Esophagus (tissue), 2 donors: ENCODE results near the gene OR5K4. TPM values are rescaled to one million over a fixed set of nuclear protein-coding genes. Genes with fewer than 3 reads are reported as not detected.
A peak's percentile ranks its signal among the peaks of the same experiment; 100 is the strongest.
"Not testable (repeated sequence)": the region's sequence is repeated elsewhere in the genome, so short reads cannot be mapped to it uniquely, and the experiment has no call there.

Experiments used
- H3K27ac ChIP-seq, 2 donors: one replicate each; pipeline ENCODE4 v1.5.1; 2013; ENCODE audit warnings: low read depth in 2 of 2, mild to moderate bottlenecking in 2 of 2, inconsistent platforms in 1 of 2, low read length in 1 of 2, moderate library complexity in 1 of 2
- H3K27me3 ChIP-seq, 2 donors: one replicate each; pipeline ENCODE4 v1.6.1; 2013; ENCODE audit warnings: low read length in 2 of 2, control low read depth in 1 of 2, mild to moderate bottlenecking in 1 of 2; ENCODE audit not compliant: insufficient read depth in 2 of 2, control insufficient read depth in 1 of 2
- H3K36me3 ChIP-seq, 2 donors: one replicate each; pipeline ENCODE4 v1.6.1; 2013; ENCODE audit warnings: low read length in 1 of 2; ENCODE audit not compliant: control insufficient read depth in 2 of 2, insufficient read depth in 2 of 2
- H3K4me1 ChIP-seq, 2 donors: one replicate each; pipeline ENCODE4 v1.6.1; 2013; ENCODE audit warnings: low read length in 1 of 2; ENCODE audit not compliant: control insufficient read depth in 2 of 2, insufficient read depth in 2 of 2
- H3K4me3 ChIP-seq, 2 donors: one replicate each; pipeline ENCODE4 v1.5.1; 2013; ENCODE audit warnings: low read length in 2 of 2, mild to moderate bottlenecking in 2 of 2, low read depth in 1 of 2, moderate library complexity in 1 of 2
- H3K9me3 ChIP-seq, 2 donors: one replicate each; pipeline ENCODE4 v1.6.1; 2013; ENCODE audit warnings: mild to moderate bottlenecking in 2 of 2, low read depth in 1 of 2, low read length in 1 of 2, moderate library complexity in 1 of 2; ENCODE audit not compliant: control insufficient read depth in 2 of 2, insufficient read depth in 1 of 2
- WGBS, 2 donors: extraction: QIAGEN DNeasy Blood & Tissue Kit; methylation state at CpG; one replicate each; pipeline ENCODE4 v1.1.7; 2013; 5-methylcytosine and 5-hydroxymethylcytosine counted together
- polyA plus RNA-seq, 2 donors: library from polyadenylated mRNA; stranded (reverse); fragments of 200-250 nt; gene quantifications; one replicate each; pipeline ENCODE4 v1.2.3, GENCODE V29; 2013
- donor health status: healthy with polysubstance abuse.
- donor health status: Bipolar disorder and iron deficiency.

The OR5K4 gene
- polyA plus RNA-seq, 2 donors = not detected

GRCh38 chr3:98361289-98361688 is 7.6 kb downstream of the OR5K4 start:
- Histone ChIP-seq H3K9me3 (no peaks in the 10 kb centered on the region), H3K4me3 (no peak overlapping the region), H3K27me3 (no peaks in the 10 kb centered on the region), H3K27ac (no peak overlapping the region), H3K36me3 (no peaks in the 10 kb centered on the region), H3K4me1 (peaks cover 0 to 7% of the 10 kb centered on the region in 2 donors)
- 50 to 61% methylated on average over 2 of the region's 2 CpGs for WGBS, 2 donors

GRCh38 chr3:98367464-98368246 is 14.0 kb downstream of the OR5K4 start:
- no peak overlapping the region for H3K27ac ChIP-seq
- 78 to 83% methylated on average over 4 of the region's 4 CpGs for WGBS, 2 donors
- no peaks in the 10 kb centered on the region for H3K27me3 ChIP-seq
- no peaks in the 10 kb centered on the region for H3K4me1 ChIP-seq
- no peaks in the 10 kb centered on the region for H3K9me3 ChIP-seq
- no peak overlapping the region for H3K4me3 ChIP-seq
- H3K36me3 ChIP-seq = no peaks in the 10 kb centered on the region

- no peaks in the 10 kb centered on the region for H3K4me1 ChIP-seq
- no peaks in the 10 kb centered on the region for H3K9me3 ChIP-seq
- H3K4me3 ChIP-seq = no peak overlapping the region
Observed at GRCh38 chr3:98371186-98371585, 17.5 kb downstream of the OR5K4 start.

GRCh38 chr3:98371853-98372252 is 18.2 kb downstream of the OR5K4 start:
- H3K36me3 ChIP-seq = no peaks in the 10 kb centered on the region
- H3K27me3 ChIP-seq = no peaks in the 10 kb centered on the region
- no peaks in the 10 kb centered on the region for H3K9me3 ChIP-seq
- no peaks in the 10 kb centered on the region for H3K4me1 ChIP-seq
- H3K4me3 ChIP-seq = no peak overlapping the region
- H3K27ac ChIP-seq = no peak overlapping the region

More at GRCh38 chr3:98371186-98371585, 17.5 kb downstream of the OR5K4 start:
- Histone ChIP-seq H3K27ac (no peak overlapping the region), H3K27me3 (no peaks in the 10 kb centered on the region), H3K36me3 (no peaks in the 10 kb centered on the region)

GRCh38 chr3:98372445-98372844 is 18.8 kb downstream of the OR5K4 start:
- no peaks in the 10 kb centered on the region for H3K27me3 ChIP-seq
- no peaks in the 10 kb centered on the region for H3K9me3 ChIP-seq
- no peak overlapping the region for H3K27ac ChIP-seq
- no peaks in the 10 kb centered on the region for H3K36me3 ChIP-seq
- H3K4me3 ChIP-seq = no peak overlapping the region
- 90% methylated on average over 1 of the region's 1 CpG; no CpG with 5 or more reads in 1 of the 2 donors for WGBS, 2 donors
- no peaks in the 10 kb centered on the region for H3K4me1 ChIP-seq

- H3K4me1 ChIP-seq = no peaks in the 10 kb centered on the region
- H3K4me3 ChIP-seq = no peak overlapping the region
- H3K27ac ChIP-seq = no peak overlapping the region
- 21 to 36% methylated on average over 2 of the region's 2 CpGs for WGBS, 2 donors
- H3K36me3 ChIP-seq = no peaks in the 10 kb centered on the region
- no peaks in the 10 kb centered on the region for H3K9me3 ChIP-seq
- no peaks in the 10 kb centered on the region for H3K27me3 ChIP-seq
Observed at GRCh38 chr3:98376631-98377030, 23.0 kb downstream of the OR5K4 start.

- 50 to 72% methylated on average over 2 of the region's 2 CpGs for WGBS, 2 donors
- Histone ChIP-seq H3K27ac (no peak overlapping the region), H3K4me1 (no peaks in the 10 kb centered on the region), H3K27me3 (no peaks in the 10 kb centered on the region), H3K9me3 (no peaks in the 10 kb centered on the region), H3K4me3 (no peak overlapping the region), H3K36me3 (no peaks in the 10 kb centered on the region)
Observed at GRCh38 chr3:98388147-98388546, 34.5 kb downstream of the OR5K4 start.

GRCh38 chr3:98390366-98390765 is 36.7 kb downstream of the OR5K4 start, which contains the start of gene OR5K3:
OR5K3 (plus strand) TSS chr3:98390666; CDS start chr3:98390666, 0 bp downstream.
- no peaks in the 10 kb centered on the region for H3K36me3 ChIP-seq
- no peaks in the 10 kb centered on the region for H3K4me1 ChIP-seq
- no peaks in the 10 kb centered on the region for H3K27me3 ChIP-seq
- no peaks in the 10 kb centered on the region for H3K9me3 ChIP-seq
- H3K4me3 ChIP-seq = no peak within 1 kb of the TSS
- no peak within 1 kb of the TSS for H3K27ac ChIP-seq

- H3K27ac ChIP-seq = peak overlapping the region in 1 of 2 donors; percentile 20
- H3K4me3 ChIP-seq = no peak overlapping the region
- H3K27me3 ChIP-seq = peaks cover 0 to 2% of the 10 kb centered on the region in 2 donors
- H3K36me3 ChIP-seq = no peaks in the 10 kb centered on the region
- no peaks in the 10 kb centered on the region for H3K4me1 ChIP-seq
- H3K9me3 ChIP-seq = peaks cover 0 to 4% of the 10 kb centered on the region in 2 donors
Observed at GRCh38 chr3:98395101-98395500, 41.4 kb downstream of the OR5K4 start.

GRCh38 chr3:98396482-98396881 is 42.8 kb downstream of the OR5K4 start:
- not testable (repeated sequence) for H3K9me3 ChIP-seq, H3K27ac ChIP-seq, H3K4me3 ChIP-seq, H3K27me3 ChIP-seq, H3K4me1 ChIP-seq, H3K36me3 ChIP-seq
- WGBS, 2 donors = 87 to 90% methylated on average over 2 to 4 of the region's 4 CpGs
